ENCODE results near the gene NME3.

NME3 gene

DNA sequence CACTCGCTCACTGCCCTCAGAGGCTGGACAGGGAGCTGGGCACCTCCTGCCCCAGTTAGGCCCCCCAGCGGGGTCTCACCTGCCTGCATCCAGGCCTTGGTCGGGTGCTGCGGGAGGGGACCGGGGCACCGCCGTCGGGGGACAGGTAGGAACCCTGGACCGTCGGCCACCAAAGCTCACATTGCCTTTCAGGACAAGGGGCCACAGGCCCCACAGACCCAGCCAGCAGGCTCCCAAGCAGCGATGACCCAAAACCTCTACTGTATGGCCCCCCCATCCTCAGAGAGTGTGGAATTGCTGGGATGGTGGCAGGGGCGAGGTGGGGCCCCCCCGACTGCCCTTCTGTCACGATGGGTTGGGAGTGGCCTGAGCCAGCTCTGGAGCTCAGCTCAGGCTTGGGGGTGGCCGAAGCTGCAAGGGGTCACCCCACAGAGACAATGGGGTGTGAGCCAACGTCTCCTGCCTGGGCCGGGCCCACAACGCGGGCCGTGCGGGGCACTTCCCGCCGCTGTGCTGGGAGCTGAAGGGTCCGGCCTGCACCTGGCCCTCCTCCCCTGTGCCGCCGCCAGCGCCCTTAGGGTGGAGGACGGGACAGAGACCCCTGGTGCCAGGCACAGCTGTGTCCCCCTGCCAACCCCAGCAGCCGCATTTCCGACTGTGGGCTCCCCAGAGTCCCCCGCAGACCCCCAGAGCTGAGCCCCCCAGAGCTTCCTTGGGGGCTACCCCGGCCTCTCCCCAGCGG lies 21.7 kb upstream of the NME3 start:
- no peak for DNase-seq

DNA sequence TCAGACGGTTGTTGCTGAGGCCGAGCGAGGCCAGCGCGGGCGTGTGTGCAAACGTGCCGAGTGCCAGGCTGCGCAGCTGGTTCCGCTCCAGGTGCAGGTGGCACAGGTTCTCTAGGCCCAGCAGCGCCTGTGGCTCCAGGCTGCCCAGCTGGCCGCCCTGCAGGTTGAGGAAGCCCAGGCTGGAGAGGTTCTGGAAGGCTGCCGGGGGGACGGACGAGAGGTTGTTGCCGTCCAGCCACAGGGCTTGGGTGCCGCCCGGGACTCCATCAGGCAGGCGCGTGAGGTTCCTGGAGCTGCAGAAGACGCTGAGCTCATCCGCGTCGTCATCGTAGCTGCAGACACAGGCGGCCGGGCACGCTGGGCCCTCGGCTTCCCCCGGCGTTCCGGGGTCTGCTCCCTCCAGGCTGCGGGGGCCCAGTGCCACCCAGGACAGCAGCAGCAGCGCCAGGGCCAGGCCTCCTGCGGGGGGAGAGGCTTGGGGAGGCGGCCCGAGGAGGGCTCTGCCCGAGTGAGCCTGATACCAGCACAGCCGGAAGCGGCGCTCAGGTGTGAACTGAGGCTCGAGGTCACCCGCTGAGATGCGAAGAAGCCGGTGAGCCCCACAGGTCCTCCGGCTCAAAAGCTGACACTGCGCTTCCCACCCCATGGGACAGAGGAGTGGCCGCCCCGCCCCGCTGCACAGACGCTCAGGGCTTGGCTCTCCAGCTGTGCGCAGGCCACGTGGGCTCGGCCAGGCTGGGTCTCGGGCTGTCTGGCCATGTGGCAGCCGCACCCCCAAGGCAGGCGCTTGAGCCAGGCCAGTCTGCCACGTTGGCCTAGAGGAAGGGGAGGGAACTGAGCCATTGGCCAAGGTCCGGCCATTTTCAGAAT lies 20.8 kb upstream of the NME3 start:
- DNase-seq = no peak

DNA sequence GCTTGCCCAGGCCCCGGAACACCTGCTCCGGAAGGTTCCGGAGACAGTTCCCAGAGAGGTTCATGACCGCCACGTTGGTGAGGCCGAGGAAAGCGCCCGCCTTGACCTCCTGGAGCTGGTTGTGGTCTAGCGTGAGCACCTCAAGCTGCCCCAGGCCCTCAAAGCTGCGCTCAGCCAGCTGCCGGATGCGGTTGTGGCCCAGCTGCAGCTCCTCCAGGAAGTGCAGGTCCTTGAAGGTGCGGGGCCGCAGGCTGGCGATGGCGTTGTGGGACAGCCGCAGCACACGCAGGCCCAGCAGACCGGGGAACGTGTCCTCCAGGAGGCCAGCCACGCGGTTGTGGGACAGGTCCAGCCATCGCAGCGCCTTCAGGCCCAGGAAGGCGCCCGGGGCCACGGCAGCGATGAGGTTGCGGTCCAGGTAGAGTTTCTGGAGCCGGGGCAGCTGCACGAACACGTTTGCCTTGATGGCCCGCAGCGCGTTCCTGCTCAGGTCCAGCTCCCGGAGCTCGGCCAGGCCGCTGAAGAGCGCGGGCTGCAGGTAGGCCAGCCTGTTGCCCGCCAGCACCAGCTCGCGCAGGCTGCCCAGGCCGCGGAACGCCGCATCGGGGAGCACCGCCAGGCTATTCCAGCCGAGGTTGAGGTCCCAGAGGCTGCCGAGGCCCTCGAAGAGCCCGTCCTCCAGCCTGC lies 20.1 kb upstream of the NME3 start:
- DNase-seq = no peak

DNA sequence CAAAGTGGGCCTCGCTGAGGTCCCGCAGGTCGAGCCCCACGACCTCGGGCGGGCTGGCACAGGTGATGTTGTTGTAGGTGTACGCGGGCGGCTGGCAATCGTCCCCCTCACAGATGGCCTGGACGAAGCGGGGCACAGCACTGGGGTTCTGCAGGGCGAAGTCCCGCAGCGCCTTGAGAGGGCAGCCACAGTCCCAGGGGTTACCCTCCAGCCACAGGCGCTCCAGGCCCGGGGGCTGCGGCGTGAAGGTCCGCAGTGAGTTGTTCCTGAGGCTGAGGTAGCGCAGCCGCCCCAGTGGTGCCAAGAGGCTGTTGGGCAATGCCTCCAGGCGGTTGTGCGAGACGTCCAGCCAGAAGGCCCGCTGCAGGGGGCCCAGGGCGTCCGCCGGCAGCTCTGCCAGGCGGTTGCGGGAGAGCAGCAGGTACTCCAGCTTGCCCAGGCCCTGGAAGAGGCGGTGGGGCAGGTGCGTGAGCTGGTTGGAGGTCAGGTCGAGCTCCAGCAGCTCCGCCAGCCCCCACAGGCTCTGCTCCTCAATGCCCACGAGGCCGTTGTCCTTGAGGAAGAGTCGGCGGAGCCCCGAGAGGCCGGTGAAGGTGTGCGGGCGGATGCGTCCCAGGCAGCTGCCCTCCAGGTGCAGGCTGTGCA lies 19.4 kb upstream of the NME3 start:
- no peak for DNase-seq

DNA sequence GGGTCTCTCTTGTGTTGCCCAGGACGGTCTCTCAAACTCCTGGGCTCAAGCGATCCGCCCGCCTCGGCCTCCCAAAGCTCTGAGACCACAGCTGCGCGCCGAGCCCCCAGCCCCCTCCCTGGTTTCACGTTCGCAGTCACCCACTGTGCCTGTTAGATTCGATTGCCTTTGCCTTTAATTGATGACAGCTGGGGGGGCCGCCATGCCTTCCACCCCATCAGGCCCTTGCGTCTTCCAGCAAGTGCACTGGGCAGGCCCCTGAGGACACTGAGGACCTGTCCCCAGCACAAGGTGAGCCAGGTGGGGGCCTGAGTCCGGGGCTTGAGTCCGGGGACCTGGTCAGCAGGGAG lies 18.9 kb upstream of the NME3 start:
- DNase-seq = no peak

DNA sequence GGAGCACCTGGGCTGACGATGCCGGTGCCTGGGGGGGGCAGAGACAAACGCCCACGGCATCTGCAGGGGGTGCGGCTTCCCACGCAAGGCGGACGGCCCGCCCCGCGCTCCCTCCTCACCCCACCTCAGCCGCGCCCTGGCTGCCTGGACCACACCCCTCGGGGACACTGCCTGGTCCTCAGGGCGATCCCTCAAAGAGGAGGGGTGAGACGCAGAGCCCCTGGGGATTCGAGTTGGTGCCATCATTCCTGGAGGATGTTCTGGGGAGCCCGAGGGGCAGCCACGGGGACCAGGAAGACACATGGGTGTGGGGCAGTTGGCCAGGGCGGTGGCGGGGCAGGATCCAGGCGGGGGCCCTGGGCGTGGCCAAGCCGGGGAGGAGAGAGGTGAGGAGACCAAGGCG lies 18.3 kb upstream of the NME3 start:
- DNase-seq = no peak

DNA sequence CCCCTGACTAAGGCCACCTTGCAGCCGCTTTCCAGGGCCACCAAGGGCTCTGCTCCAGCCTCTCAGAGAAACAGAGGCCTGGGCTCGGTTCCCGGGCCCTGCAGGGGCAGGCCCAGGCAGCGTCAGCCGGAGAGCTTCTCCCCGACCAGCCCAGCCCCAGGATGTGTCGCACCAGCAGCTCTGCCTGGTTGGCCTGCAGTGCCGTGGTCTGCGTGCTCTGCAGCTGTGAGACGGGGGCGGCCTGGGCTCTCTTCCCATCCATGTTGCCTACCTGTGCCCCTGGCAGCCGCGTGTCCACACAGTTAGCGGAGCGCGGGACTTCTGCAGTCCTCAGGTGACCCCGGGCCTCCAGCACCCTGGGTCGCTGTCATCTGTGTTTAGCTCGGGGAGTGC lies 17.4 kb upstream of the NME3 start:
- no peak for DNase-seq

DNA sequence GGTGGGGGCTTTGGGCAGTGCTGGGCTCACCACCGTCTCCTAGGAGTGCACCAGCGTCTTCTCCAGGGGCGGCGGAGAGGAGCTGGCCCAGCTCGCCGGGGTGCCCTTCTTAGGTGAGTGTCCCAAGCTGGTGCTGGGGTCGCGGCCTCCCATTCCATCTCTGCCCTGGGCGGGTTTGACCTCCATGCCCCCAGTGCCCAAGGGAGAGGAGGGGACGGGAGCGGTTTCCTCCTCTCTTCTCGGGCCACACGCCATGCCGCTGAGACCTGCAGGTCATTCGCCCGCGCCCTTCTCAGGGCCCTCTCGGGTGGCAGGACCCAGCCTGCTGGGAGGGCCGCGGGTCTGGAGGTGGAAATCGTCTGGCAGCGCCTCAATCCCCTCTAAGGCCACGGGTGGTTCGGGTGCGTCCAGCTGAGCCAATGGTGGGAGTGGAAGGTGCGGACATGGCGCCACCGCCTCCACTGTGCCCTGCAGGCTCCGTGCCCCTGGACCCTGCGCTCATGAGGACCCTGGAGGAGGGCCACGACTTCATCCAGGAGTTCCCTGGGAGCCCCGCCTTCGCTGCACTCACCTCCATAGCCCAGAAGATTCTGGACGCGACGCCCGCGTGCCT lies 16.9 kb upstream of the NME3 start:
- DNase-seq = no peak

DNA sequence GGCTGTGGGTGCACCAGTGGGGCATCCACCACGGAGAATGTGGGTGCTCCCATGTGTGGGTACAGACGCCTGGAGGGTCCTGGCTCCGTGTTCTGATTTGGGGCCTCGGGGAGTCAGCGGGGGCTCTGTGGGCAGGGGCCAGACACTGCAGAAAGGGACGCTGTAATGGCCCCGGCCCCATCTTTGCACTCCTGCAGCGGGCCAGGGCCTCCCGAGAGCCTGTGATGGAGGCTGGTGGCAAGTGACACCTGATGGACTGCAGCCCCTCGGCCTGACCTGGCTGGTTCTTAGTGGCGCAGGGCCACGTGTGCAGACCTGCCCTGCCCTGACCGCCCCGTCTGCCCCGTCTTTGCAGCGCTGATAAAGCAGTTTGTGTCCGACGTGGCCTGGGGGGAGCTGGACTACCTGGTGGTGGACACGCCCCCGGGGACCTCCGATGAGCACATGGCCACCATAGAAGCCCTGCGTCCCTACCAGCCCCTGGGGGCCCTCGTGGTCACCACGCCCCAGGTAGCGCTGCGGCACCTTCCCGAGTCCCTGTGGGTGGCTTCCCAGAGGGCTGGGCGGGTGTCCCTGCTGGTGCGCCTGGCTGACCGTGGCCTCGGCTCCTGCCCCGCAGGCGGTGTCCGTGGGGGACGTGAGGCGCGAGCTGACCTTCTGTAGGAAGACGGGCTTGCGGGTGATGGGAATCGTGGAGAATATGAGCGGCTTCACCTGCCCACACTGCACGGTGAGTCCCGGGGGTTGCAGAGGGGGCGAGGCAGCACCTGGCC lies 16.2 kb upstream of the NME3 start:
- DNase-seq = no peak

DNA sequence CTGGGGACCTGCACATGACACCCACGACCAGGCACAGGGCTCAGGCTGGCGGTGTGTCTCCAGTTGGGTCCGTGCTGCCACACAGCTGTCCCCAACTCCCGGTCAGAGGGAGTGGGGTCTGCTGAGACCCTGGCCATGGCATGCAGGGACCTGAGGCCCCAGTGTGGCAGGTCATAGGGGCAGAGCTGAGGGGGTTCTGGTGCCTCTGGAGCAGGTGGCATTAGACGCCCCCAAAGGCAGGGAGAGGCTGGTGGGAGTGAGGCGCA lies 15.6 kb upstream of the NME3 start:
- DNase-seq = no peak

DNA sequence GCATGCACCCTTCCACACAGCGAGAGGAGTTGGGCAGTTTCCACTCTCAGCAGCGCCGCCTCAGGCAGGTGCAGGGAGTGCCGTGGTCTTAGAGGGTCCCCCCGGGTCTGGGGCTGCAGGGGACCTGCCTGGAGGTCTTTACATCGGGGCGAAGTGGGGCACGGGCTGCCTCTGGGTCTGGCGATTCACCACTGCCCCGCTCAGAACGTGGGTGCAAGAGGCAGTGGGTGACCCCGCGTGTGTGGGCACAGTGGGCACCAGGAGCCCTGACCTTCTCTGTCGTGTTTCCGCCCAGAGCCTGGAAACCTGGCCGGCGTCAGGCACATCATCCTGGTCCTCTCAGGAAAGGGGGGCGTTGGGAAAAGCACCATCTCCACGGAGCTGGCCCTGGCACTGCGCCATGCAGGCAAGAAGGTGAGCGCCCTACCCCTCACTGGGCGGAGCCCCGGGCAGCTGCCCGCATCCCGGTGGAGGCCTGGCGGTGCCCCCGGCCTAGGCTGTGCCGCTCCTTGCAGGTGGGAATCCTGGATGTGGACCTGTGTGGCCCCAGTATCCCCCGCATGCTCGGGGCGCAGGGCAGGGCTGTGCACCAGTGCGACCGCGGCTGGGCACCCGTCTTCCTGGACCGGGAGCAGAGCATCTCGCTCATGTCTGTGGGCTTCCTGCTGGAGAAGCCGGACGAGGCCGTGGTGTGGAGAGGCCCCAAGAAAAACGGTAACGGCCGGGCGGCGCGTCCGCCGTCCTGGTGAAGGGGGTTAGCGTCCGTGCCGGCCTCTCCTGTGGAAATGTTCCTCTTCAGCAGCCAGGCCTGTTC lies 15.1 kb upstream of the NME3 start:
- no peak for DNase-seq

DNA sequence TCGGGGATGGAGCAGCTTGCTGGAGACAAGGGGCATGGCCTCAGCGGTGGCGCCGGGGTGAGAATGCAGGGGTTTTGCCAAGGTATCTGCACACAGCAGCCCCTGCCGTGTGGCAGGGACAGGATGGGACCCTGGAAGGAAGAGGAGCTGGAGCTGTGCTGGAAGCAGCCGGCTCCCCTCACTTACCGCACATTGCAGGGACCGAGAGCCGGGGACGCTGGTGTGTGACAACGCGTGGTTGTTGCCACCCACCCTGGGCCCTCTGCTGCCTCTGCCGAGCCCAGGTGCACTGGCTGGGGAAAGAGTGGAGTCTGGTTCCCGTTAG lies 14.5 kb upstream of the NME3 start:
- DNase-seq = no peak

DNA sequence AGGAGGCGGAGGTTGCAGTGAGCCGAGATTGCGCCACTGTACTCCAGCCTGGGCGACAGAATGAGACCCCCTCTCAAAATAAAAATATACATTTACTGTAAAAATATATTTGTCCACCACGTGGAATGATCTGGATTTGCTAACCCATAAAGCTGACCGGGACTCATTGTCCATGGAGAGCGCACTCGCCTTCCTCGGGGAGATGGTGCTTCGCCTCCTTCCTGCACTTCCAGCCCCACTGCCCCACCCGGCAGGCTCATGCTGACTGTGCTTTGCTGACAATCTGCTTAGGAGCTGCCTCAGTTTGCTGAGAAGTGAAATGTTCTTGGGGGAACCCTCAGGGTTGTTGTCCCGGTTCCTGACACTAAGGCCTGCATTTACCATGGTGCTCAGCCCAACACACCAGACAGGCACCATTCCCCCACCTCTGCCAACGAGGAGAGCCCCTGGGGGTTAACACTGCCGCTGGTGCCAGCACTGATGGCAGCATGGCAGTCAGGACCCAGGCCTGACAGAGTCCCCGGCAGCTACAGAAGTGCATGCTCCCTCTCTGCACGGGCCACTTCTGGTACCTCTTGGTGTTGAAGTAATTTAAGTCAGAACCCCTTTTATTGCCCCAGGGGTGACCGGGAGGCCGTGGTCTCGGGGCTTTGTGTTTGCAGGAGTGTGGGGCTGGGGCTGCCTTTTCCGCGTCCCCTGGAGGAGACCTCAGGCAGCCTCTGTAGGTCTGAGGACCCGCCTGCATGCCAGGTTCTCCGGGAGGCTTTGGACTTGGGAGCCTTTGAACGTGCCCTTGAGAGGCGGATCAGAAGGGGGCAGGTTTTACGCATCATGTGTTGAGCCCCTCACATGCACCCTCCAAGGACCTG lies 13.9 kb upstream of the NME3 start:
- no peak for DNase-seq

DNA sequence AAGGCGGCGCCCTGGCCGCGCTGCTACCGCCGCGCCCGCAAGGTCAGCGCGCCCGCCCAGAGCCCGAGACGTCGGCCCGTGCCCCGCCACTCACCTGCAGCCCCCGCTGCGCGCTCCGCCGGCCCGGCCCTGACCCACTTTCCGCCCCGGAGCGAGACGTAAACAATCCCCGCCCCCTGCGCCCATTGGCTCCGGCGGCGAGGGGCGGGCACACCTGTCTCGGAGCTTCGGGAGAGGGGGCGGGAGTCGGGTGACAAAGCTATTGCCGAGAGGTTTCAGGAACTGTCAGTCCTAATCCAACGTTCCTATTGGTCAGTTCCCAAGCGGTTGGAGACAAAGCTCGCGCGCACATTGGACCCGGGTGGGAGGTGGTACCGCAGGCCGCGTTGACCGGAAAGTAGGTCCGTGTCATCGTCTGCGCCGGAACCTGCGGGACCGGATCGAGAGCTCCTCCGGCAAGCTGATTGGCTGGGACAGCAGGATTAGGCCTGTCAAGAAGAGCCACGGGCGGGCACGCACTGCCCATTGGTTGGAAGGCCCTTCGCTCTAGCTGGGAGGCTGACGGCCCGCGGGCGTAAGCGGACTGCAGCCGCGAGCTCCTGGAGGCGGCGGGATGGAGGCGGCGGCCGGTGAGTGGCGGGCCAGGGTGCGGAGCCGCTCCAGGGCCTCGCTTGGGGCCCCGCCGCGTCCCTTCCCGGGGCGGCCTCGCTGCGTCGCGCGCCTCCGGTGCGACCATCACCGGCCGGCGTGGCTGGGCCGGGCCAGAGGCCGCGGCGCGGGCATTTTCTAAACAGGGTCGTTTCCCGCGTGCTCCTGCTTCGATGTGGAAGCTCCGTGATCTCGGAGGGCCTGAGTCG lies 11.3 kb upstream of the NME3 start, which contains the start of the genes NUBP2 and SPSB3:
NUBP2 (plus strand) TSS at position 553 of the 857 bp plus-strand sequence; CDS start at position 614, 61 bp downstream.
SPSB3 (minus strand) TSS at position 164 of the 857 bp plus-strand sequence. CDS start 1,088 bp downstream, outside the sequence.
- DNase-seq = peak; percentile 99

DNA sequence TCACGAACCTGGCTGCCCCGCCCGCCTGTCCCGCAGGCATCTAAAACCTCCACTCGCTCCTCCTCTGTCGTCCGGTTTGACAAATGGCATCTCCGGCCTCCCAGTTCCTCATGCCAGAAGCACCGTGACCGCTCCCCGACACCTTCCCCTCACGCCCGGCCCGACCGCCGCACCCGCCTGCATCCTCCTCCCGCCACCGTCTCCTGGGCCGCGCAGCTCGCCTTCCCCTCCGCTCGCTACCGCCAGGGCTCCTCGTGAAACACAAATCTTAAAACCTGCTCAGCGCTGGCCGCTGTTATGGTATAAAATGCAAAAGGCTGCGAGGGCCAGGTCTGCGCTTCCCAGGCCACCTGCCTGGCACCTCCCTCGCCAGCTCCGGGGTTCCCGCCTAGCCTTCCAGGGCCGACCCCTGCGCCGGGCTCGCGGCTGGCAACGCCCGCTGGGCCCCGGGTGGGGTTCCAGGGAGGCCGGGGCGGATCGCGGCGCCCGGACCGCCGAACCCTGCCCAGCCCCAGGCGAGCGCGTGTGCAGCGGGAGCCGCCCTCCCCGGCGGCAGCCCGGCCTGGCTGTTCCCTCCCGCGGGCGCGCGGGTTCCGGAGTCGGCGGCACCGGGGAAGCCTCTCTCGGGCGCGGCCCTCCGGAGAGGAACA lies 10.5 kb upstream of the NME3 start:
- no peak for DNase-seq

DNA sequence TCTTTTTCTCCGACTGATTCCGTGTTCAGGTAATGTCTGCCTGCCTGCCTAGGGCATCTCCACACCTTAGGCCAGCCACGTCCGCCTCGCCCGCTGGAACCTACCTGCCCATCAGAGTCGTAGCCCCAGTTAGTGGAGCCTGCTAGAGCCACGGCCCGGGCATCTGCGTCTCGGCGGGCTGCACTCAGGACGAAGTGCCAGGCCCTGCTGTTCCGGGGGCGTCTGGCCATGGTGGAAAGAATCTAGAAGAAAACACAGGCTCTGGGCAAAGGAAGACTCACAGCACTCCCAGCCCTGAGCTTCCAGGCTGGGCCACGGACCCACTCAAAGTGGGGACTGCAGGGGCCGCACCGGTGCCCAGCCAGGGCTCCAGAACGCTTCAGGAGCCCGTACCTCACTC lies 9.9 kb upstream of the NME3 start:
- no peak for DNase-seq

DNA sequence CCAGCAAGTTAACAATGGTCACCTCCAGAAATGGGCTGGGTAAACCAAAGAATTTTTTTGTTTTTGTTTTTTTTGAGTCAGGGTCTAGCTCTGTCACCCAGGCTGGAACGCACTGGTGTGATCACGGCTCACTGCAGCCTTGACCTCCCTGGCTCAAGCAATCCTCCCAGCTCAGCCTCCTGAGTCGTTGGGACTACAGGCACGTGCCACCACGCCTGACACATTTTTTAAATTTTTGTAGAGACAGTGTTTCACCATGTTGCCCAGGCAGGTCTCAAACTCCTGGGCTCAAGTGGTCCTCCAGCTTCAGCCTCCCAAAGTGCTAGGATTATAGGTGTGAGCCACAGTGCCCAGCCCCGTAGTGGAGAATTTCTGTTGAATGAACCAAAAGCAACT lies 9.3 kb upstream of the NME3 start:
- DNase-seq = no peak

DNA sequence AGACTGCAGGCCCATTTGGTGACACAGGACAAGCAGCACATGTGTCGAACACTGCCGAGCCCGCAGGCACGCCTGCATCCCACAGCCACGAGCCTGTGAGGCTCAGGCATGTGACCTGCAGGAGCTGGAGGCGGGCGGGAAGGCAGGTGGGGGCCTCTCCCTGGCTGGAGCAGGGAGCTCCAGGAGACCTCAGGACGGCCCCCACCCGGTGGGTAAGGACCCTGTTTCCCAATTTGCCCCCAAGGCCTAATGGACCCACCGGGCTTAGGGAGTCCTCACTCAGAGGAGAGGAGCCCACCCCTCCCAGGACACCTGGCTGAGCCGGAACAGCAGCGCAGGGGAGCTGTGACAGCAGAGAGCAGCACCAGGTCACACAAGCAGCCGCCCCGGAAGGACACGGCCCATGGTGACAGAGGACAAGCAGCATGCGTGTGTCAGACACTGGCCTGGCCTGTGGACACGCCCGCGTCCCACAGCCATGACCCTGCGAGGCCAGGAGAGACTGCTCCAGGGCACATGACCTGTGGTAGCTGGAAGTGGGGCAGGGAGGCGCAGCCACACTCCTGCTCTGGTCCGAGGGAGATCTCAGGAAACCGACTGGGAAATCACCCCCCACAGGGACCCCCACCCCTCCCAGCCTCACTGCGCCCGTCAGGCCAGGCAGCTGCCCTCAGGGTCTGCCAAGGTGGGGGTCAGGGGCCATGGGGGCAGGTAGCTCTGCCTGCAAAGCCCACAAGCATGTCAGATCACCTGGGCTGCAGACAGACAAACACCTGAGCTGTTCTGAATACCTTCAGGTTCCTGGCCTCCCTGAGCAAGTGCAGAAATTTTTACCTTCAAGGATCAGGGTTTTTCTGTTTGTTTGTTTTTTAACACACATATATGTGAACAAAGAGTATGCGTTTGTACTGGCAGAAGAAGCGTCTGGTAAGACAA lies 8.7 kb upstream of the NME3 start:
- DNase-seq = no peak

Measured in GF-D8 (cell line).